Fibroblast of skin of right quadriceps (primary cell): ENCODE data around the gene SLC25A15.
"Not testable (repeated sequence)": the region's sequence is repeated elsewhere in the genome, so short reads cannot be mapped to it uniquely, and the experiment has no call there.

Source experiments
- DNase-seq: peaks from one replicate; pipeline ENCODE4 v3.0.0-alpha.2; 2013

Gene SLC25A15

DNA sequence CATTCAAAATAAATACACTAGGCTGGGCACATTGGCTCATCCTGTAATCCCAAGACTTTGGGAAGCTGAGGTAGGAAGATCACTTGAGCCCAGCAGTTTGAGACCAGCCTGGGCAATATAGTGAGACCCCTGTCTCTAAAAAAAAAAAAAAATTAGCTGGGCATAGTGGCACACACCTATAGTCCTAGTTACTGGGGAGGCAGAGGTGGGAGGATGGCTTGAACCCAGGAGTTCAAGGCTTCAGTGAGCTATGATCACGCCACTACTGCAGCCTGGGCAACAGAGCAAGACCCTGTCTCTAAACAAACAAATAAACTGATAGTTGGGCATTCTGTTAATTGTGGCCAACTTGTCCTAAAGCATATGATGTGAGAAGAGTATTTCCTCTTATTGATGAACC, 6.4 kb upstream of the SLC25A15 start:
- not testable (repeated sequence) for DNase-seq

DNA sequence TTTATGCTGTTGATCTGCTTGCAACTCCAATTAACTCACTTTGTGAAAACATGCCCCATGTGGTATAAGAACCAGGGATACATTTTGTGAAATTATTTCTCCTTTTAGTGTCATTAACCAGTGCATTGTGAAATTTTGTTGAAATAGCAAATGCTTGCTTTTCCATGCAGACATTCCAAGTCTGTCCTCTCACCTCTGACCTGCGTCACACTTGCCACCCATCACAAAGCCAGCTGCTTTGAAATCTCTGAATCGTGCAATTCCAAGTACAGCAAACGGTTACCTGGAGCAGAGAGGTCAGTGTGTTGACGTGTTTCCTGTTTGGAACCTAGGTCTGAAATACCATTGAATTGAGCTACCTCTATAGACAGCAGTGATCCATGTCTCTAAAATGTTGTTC, 4.9 kb upstream of the SLC25A15 start:
- DNase-seq = no peak

DNA sequence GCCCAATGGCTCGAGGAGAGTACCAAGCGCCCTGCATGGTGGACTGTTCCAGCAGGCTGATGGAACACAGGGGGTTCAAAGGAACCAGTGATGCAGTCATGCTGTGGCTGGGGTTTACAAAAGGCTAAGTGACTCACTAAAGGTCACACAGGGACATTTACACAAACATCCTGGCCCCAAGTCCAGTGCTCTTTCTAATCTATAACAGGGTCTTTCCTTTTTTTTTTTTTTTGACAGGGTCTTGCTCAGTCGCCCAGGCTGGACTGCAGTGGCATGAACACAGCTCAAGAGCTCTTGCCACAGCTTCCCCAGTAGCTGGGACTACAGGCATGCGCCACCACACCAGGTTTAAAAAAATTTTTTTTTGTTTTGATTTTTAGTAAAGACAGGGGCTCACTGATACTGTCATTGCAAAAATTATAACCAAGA, 2.8 kb upstream of the SLC25A15 start:
- no peak for DNase-seq

DNA sequence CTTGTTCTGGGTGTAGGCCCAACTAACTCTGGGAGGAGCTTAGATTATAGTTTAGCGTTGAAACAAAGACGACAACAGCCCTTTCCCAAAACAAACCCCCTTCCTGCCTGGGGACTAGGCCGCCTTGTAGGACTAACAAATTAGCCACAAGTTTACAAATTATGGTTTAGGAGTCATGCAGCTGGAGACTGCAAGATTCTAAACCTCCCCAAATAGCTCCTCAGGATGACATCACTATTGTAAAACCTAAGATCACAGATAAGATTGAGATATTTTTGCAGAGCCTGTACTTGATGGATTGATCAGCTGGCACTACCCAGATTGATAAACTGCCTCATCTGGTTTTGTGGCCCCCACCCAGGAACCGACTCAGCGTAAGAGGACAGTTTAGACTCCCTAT, 2.3 kb upstream of the SLC25A15 start:
- DNase-seq = peak; percentile 55

DNA sequence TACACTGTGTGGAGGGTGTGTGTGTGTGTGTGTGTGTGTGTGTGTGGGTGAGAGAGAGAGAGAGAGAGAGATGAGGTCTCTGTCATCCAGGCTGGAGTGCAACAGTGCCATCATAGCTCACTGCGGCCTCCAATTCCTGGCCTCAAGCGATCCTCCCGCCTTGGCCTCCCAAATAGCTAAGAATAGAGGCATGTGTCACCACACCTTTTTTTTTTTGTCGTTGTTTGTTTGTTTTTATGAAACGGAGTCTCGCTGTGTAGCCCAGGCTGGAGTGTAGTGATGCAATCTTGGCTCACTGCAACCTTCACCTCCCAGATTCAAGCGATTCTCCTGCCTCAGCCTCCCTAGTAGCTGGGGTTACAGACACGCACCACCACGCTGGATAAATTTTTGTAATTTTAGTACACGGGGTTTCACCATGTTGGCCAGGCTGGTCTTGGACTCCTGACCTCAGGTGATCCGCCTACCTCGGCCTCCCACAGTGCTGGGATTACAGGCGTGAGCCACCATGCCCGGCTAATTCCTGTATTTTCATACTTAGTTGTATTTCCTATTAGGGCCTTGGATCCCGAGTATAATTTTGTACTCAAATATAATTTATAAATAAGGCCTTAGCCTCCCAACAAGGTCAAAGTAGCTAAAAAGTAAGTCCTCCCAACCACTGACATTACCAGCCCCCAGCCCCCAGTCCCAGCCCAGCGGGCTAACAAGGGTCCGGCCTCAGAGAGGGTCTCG, 704 bp upstream of the SLC25A15 start:
- not testable (repeated sequence) for DNase-seq

DNA sequence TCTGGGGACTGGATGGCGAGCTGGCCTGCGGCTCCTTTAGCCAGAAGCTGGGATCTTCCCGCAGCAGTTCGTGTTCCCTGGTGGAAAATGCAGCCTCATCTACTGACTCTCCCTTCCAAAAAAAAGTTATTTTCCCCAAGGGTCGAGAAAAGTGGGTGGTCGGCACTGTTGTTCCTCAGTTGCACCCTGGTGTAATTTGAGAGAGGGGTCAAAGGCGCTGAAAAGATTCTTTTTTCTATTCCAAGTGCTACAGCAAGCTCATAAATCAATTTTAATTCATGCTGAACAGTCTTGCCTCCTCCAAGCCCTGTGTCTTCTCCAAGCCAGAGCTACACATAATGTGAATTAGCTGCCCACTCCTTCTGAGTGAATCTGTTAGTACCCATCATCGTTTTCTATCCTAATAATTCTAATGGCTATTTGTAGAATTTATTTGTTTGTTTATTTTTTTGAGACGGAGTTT, 774 bp downstream of the SLC25A15 start:
- no peak for DNase-seq

DNA sequence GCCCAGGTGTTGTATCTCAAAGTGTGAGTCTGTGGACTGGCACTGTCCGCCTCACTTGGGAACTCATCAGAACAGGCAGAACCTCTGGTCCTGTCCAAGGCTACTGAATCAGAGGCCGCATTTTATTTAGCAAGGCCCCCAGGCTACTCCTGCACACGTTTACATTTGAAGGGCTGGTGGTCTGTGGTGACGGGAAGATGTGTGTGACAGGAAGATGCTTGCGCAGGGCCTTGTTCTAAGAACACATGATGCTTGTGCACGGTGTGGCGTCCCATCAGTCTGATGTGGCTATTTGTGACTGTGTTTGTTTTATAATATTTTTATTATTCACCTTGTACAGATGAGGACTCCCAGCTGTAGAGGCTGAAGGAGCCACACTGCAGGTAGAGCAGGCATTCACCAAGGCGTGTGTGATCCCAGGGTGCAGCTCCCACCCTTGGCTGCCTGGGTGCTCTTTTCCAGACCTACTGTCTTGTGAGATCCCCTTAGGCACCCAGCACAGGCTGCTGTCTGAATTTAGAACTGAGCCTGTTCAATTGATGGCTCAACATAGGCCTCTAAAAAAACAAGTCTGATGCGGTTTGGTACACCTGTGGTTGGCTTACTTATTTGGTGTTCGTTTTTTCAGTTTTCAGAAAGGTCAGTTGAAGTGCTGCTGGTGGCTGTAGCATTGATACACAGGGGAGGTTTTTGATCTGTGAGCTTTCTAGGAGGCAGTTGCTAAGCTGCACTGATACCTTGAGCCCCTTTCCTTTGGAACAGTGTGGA, 3.1 kb downstream of the SLC25A15 start:
- no peak for DNase-seq

DNA sequence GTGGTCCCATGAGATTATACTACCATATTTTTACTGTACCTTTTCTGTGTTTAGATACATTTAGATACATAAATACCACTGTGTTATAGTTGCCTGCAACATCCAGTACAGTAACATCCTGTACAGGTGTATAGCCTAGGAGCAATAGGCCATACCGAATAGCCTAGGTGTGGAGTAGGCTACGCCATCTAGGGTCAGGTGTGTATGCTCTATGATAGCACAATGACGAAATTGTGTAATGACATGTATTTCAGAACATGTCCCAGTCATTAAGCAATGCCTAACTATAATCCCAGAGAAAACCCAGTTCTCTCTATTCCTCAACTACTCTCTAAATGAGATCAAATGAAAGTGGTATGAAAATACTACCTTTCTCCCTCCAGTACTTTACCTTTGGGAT, 3.9 kb downstream of the SLC25A15 start:
- no peak for DNase-seq

DNA sequence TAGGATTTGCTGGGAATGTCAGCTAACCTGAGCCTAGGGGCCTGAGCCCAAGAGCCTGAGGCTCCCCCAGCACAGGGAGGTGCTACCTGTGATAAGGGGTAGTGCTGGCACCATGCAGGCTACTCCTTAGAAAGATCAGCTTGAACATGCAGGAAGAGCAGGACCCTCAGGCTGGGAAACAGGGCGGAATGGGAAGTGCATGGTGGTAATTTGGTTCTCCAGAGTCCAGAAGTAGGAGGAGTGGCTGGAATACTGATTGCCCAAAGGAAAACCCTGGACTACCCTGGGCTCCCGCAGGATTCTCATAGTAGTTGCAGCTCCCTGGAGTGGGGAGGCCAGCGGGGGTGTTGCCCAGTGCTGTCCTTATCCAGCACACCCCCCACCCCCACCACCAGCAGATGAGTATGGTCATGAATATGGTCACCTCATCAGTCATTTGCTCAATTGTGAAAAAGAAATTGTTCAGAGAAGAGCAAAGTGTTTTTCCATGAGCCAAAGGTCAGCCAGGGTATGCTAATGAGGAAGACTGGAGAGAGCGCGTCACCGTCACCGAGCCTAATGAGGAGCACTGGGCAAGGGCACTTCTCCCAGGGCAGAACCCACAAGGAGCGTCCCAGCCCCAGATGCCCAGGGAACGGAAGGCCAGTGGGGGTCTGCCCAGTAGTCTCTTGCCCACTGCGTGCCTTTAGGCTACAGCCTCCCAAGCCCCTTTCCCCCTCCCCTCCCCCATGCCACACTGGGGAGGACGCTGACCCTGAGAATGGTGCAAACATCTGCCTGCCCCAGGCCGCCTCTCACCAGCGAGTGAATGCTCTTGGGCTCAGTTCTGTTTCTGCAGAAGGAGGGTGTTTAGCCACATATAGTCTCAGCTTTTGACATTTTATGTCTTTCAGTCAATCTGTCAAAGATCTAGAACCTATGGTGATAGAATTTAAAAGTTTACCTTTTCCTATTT, 5.3 kb downstream of the SLC25A15 start:
- DNase-seq = no peak

DNA sequence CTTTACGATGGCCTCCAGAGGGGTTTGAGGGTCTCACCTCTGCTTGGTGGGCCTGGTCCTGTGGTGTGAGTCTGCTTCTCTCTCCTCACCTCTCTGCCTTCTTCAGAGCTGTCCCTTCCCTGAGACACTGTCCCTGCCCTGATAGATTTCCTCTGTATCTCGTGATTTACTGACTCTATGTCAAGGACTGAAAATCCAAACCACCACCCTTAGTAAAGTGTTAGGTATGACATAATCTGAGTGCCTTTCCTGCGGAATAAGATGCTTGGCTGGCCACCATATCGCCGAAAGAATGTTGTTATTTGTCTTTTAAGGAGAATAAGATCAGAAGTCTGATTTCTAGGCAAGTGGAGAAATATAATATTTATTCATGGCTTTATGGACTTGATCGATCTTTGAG, 7.2 kb downstream of the SLC25A15 start:
- DNase-seq = no peak

DNA sequence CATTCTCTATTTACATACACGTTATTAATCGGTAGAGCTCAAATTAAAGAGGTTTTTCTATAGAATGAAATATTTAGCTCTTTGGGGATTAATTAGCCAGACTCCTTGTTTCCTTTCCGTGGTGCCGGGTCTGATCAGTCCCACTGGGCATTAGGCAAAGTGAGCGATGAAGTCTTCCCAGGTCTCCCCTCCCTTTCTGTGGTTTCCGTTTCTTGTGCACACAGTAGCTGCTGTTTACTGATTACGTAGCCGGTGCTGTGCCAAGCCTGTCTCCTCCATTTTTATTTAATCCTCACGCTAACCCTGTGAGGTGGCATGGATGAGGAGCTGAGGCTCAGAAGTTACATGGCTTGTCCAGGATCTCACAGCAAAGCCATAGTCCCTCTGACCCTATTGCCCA, 9.0 kb downstream of the SLC25A15 start:
- no peak for DNase-seq

DNA sequence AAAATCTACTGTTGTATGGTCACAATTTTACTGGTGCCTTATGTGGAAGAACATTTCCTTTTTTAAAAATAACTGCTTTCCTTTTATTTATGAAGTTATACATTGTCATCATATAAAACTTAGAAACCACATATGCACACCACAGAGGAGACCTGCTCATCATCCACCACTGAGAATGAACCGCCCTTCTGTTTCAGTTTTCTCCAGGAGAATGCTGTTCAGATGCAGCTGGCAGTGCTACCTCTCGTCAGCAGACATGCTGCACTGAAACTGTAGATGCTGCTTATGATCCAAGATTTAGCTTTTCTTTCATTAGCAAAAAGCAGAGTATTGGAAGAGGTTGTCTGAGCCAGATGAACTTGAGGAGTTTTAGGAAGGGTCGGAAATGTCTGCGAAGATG, 10.1 kb downstream of the SLC25A15 start:
- no peak for DNase-seq

DNA sequence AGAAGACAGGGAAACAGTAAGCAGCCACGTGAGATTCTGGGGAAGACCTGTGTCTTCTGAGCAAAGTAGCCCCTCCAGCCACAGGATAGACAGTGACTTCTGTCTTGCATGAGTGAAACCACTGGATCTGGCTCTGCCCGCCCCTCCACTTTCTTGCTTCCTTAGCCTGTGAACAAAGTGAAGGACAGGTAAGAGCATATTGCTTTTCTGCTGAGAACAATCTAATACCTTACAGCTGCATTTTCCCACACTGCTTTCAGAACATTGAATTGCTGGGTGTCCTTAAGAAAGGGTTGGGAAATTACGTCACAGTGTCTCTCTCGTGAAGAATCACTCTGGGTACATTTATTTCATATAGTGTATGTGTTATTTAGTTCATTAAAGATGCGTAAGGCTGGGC, 11.1 kb downstream of the SLC25A15 start:
- DNase-seq = no peak

DNA sequence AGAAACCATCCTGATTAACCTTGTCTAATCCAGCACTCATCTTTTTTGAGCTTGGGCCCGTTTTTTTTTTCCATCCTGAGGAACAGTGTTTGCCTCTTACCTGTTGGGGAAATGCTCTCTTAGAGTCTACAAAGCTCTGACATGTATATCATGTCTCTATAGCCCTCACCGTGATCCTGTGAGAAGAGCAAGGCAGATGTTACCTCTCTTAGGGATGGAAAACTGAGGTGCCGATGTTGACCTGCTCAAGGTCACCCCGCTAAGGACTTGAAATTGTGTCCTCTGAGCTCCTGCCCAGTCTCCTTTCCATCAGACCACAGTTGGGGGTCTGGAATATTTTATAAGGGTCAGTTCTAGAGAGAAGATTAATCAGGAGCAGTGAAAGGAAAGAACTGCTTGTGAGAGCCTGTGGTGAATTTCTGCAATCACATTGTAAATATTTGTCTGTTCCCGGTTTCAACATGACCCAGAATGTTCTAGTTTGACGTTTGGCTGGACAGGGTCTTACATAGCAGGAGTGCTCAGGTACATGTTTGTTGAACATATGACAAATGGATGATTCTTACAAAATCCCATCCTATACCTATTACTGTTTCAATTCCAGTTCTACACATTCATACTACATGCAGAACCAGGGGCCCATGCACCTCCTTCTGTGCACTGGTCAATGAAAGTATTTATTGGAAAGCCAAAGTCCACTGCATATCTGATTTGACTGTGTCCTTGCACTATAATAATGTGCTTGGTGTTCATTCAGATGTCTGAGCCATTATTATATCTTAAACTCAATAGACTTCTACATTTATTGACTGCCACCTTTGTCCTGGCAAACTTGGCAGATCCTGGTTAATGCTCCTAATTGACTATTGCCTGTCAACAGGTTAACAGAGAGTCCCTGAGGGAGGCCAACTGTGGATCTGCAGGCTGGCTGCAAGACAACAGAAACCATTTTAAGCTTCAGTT, 12.1 kb downstream of the SLC25A15 start:
- no peak for DNase-seq

DNA sequence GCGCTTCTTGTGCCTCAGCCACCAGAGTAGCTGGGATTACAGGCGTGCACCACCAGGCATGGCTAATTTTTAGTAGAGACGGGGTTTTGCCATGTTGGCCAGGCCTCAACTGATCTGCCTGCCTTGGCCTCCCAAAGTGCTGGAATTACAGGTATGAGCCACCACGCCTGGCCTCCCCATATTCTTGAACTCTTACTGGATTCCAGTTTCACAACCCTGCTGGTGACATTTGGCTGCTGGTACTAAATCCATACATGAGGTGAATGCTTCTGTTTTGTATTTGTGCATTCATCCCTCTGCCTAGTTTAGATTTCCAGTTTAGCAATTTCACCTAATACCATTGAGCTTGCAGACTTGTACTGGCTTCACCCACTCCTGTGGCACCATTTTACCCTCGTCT, 13.9 kb downstream of the SLC25A15 start:
- DNase-seq = no peak

DNA sequence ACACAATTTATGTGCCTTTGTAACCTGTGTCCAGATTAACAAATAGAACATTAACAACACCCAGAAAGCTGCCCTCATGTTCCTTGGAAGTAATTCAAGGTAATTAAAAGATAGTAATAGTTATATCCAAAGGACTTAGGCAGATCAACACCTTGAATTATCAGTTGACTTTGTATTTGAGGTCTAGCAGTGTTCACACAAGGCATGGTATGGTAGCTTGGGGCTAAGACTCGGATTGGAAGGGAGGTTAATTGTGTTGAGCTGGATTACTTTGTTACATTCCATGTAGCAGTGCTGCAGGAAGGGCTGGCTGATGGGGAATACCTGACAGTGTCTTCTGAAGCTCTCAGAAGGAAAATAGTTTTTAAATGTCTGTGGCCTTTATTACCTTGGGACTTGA, 16.8 kb downstream of the SLC25A15 start:
- DNase-seq = no peak

DNA sequence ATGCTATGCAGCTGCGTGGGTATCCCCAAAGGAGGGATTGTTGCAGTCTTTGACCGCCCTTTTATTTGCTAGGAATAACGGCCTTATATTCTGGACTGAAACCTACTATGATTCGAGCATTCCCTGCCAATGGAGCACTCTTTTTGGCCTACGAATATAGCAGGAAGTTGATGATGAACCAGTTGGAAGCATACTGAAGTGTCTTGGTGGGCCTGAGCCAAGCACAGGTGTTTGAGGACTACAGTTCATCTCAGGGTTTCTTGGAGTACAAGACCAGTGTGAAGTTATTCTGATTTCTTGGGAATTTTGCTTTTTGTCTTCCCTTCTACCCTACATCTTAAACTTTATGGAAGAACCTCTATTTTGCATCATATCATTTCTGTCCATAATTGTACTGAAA, 20.1 kb downstream of the SLC25A15 start:
- no peak for DNase-seq

DNA sequence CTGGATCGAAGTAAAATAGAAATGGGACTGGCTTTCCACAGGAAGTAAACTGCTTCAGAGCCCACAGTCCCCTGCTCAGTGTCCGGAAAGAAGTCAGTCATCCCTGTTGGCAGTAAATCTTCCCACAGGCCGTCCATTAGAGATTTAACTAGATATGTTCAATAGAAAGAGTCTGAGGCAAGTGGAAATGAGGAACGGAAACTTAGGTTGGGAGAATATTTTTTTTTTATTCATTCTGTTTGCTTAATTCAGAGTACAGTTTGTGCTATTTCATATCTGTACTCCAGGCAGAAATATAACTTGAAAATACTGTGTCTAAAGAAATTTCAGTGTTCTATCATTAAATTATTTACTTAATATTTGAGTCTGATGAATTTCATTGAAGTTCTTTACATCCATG, 22.7 kb downstream of the SLC25A15 start:
- DNase-seq = no peak

DNA sequence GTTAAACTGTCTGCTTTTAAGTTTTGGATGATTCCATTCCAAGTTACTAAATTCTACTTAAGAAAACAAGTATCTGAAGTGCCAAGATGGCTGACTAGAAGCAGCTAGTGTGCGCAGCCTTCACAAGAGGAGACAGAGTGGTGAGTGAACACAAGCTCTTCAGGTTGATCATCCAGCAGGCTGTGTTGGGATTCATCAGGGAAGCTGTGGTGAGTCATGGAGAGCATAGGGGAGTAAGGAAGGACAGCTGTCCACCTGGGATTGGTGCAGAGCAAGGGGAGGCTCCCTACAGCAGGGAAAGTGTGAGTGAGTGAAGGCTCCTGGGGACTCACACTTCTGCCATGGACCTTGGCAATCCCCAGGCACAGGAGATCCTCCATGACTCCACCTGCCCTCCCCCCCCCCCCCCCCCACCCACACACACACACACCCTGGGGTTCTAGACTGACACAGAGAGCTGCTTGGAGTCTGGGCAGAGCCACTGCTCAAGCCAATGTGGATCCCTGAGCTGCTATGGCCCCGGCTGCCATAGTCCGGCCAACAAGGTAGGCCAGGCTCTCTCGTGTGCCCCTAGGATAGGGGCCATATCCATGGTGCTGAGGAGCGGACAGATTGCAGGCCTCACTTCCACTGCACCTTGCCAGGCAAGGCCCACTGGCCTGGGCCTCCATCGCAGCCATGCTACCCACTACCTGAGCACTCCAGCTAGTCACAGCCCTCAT, 23.5 kb downstream of the SLC25A15 start:
- peak; percentile 30 for DNase-seq

DNA sequence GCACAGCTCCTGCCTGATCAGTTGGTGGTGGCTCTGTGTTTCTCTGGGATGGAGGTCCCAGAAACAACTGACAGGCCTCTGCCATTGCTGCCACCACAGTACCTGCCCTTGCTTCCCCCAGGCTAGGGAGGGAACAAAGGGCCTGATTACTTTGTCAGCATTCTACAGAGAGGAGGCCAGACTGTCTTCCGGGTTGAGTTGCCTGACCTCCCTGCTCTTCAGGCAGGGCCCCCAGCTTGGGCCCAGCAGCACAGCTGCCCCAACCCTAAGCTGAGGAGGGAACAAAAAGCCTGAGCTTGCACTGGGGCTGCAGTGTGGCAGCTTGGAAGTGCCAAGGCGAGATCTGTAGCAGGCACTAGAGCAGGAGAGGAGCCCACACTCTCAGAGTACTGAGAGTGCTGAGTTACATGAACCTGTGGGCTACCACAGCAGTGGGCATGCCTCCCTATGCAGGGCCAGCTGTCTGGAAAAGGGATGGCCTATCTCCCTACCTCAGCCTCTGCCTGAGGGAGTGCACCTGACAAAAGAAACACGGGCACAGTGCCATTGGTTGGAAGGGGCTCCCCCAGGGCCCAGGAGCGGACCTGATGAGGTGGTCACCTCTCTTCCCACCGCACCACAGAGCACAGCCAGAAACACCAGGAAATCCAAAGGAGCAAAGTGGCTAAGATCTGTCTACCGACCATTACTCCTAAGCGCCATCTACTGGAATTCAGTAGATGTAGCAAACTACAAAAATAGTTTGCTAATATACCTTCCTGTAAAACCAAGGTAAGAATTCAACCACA, 24.4 kb downstream of the SLC25A15 start:
- peak; percentile 5 for DNase-seq

DNA sequence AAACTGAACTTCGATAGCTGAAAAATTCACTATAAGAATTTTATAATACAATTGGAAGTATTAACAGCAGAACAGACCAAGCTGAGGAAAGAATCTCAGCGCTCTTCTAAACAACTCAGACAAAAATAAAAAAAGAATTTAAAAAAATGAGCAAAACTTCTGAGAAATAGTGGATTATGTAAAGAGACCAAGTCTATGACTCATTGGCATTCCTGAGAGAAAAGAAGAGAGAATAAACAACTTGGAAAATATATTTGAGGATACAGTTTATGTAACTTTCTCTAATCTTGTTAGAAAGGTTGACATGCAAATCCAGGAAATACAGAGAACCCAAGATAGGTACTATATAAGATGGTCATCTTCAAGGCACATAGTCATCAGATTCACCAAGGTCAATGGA, 25.4 kb downstream of the SLC25A15 start:
- no peak for DNase-seq
